Measurements from ENCODE around the gene SH3RF1.
A peak's percentile ranks its signal among the peaks of the same experiment; 100 is the strongest.

The SH3RF1 gene

DNA sequence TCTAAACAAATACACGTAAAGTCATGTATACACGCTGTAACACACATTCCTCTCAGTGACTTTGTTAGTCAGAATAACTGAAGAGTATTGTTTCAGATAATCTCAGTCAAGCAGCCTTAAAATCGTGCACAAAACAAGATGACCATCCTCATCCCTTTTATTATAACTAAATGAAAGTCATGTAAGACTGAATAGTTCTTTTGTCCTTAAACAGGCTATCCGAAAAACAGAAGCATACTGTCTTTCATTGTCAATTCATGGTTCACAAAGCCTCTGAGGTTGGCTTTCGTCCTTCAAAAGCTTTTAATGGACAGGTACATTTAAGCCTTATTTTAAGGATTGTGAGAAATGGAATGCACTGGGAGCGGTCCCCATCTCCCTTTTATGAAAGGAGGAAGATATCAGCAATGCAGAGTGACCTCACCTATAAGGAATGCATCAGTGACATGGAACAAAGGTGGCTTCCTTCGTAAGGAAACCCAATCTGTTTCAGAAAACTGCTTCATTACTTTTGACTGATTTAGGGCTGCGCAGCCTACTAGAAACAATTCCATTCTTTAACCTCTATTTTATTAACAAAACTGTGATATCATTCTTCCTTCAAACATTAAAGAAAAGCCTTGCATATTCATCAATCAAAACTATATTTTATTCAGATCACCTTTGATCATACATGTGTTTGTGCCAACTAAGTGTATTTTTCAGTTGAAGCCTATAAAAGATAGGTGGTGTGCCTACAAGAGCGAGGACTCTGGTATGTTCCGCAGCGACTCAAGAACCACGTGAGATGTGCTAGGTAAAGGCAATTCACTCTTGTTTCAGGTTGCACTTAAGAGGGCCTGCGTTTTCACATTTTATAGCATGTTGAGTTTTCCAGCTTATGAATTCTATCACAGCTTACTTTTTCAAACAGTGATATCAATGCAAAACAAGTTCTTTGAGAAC is 19.2 kb downstream of the SH3RF1 start:
- DNase-seq, result no peak

GRCh38 chr4:169250796-169251195 is 20.0 kb downstream of the SH3RF1 start:
- DNase-seq, result no peak

DNA sequence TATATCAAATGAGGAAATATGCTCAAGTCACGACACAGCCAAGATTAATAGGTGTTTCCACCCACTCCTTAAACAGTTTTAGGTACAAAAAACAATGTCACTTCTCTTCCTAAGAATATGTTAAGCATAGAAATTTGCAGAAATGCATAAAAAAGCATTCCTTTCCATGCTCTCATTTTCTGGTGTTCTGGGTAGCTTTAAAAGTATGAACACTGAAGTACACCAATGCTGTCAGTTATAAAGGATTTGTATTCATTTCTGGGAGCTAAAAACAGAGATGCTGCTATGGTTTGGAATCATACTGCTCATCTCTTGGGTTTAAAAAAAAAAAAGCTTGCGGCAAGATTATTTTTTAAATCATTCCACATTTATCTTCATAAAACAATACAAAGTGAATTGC is 20.8 kb downstream of the SH3RF1 start:
- no peak for DNase-seq

GRCh38 chr4:169249214-169249973 is 21.4 kb downstream of the SH3RF1 start:
- DNase-seq, result no peak

DNA sequence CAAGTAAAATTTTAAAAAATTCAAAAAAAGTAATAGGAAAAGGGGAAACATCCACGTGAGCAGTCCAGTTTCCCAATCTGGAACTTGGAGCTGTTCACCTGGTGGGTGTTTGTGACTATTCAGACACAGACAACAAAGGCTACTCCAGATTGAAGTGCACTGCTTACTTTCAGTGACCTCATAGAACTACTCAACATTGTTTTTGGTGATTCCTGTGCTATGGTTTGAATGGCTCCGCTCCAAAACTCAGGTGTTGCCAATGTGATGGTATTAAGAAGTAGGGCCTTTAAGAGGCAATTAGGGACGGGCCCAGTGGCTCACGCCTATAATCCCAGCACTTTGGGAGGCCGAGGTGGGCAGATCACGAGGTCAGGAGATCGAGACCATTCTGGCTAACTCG is 22.1 kb downstream of the SH3RF1 start:
- no peak for DNase-seq

- DNase-seq, result no peak
Measured at GRCh38 chr4:169246957-169247396, 23.8 kb downstream of the SH3RF1 start.

DNA sequence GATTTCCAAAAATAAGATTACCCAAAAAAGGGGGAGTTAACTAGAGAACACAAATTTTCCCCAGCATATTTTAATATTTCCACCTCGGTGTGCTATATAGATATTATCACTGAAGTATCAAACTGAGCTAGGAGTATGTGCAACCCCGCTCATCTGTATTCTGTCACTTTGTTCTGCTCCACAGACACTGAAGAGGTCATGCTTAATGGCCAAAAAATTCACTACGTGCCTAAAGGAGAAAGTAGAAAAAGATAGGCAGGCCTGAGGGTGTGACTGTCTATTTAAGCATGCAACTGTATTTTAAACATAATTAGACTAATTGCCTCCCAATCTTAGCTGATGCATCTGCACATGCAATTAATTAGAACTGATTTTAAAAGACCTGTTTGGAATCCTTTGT is 24.5 kb downstream of the SH3RF1 start:
- DNase-seq, result no peak

- DNase-seq, result peak; percentile 32 to 41
Measured at GRCh38 chr4:169245061-169245460, 25.7 kb downstream of the SH3RF1 start.

DNA sequence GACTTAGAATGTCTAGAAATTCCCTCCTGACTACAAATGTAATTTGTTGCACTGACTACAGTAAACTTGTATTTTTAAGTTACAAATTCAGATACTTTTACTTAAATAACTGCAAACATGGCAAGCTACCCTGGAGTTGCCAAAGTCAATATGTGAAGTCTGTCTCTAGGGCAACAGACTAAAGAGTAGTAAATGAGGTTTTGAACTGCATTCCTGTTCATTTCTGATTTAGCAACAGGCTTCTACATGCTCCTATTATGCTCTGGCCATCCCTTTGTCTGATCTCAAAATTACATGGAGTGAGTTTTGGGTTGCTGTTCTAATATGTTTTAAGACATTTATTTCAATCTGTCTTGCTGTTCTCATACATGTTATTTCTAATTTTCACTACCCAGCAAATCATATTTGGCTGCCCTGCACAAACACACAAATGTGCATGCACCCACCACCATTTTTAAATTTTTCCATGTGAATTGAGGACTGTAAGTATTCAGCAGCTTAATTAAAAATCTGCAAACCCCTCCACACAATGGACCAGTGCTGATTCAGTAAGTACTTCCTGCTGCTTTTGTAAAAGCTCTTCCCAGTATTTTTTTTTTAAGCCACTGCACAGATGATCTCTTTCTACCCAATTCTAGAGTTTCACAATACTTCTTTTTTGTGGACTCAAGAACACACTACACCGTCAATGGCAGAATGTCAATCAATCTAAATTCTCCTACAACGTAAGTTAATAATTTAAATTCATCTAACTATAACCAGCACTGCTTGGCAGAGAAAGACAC is 26.7 kb downstream of the SH3RF1 start:
- DNase-seq, result no peak

DNA sequence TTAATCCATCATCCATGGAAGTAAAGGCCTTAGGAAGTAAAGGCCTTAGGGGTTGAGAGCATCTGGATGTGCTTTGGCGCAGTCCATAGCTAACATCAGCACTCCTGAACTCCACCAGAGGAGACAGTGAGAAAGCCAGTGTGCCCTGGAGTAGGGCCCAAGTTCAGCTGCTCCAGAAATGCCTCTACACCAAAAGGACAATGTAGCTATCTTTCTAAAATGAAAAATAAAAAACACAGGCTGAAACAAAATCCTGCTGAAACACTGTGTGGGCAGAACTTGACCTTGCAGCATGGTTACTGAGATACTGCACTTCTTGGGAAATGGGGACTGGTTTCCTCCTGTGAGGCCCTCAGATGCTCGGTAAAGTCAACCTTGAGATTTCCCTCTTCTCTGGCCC is 29.3 kb downstream of the SH3RF1 start:
- no peak for DNase-seq

DNA sequence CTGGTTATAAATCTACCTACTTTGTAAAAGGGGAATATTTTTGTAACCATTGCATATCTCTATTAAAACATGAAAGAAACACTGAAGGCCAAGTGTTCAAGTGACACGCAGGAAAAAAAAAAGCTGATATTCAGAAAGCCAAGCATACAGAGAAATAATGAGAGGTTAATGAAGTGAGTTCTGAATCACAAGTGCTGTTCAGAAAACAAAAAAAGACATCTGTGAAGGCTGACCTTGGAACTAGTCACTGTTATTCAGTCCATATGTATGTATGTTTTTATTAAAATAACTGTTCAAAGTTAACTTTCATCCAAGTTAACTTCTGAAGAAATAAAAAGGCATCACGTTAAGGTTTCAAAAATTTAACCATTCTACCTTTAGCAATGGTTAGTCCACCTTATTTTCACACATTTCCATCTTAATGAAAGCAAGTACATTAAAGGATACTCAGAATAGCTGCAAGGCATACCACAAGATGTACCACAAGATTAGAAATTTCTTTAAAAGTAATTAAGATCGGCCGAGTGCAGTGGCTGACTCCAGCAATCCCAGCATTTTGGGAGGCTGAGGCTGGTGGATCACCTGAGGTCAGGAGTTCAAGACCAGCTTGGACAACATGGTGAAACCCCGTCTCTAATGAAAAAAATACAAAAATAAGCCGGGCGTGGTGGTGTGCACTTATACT is 31.4 kb downstream of the SH3RF1 start:
- no peak for DNase-seq

GRCh38 chr4:169238445-169238844 is 32.3 kb downstream of the SH3RF1 start:
- DNase-seq, result no peak

DNA sequence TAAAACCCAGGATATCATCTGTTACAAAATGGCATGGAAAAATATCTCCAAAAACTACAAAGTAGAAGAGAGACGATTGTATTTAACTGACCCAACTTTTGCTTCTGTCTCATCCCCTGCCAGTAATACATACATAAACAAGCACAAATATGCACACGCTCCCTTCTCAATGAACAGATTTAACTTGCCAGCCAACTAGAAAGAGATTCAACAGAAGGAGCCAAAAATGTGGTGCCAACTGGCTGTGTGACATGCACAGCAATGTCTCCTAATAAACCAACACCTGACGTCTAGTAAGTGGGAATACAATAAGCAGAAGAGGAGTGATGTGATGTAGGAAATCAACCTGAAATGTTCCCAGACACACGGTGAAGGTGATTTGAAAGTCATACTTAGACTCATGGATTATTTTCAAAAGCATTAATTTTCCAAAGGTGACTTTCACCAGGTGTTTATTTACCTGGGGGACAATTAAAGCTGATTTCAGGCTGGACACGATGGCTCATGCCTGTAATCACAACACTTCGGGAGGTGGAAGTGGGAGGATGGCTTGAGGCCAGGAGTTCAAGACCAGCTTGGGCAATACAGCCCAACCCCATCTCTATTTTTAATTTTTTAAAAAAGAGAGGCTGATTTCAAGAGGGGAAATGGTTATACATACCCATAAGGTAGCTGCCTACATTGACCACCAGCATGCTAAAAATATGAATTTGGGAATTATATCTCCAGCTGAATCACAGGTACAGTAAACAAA is 33.7 kb downstream of the SH3RF1 start:
- DNase-seq, result no peak

DNA sequence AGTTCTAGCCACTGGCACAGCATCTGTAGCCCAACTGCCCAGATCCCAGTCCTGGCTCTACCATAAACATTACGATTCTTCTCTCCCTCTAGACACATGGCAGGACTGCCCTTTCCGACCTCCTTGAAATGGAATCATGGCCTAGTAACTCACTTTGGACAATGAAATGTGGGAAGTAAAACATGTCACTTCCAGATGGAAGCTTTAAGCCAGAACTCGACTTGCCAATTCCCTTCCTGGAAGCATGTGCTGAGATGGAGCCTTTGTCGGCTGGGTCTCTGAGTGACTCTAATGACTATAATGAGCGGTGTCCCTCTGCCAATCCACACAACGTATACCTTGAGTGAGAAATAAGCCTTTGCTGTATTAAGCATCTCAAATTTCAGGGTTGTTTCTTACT is 34.7 kb downstream of the SH3RF1 start:
- no peak for DNase-seq

GRCh38 chr4:169234137-169234855 is 36.5 kb downstream of the SH3RF1 start:
- no peak for DNase-seq

DNA sequence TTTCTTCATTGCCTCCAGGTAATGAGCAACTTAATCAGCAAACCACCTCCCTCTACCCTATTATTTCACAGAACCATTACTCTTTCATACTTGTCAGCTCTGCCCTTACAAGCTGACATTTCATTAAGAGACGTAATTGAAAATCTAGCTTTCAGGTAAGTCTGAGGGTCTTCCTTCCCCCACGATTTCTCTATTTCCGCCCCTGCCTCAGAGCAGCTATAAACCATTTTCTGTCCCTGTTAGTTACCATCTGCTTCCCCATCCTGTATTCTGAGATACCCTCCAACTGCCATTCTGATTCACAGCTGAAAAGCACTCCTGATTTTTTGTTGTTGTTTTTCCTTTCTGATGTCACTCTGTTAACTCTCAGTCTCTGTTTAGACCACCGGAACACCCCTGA is 37.1 kb downstream of the SH3RF1 start:
- no peak for DNase-seq

DNA sequence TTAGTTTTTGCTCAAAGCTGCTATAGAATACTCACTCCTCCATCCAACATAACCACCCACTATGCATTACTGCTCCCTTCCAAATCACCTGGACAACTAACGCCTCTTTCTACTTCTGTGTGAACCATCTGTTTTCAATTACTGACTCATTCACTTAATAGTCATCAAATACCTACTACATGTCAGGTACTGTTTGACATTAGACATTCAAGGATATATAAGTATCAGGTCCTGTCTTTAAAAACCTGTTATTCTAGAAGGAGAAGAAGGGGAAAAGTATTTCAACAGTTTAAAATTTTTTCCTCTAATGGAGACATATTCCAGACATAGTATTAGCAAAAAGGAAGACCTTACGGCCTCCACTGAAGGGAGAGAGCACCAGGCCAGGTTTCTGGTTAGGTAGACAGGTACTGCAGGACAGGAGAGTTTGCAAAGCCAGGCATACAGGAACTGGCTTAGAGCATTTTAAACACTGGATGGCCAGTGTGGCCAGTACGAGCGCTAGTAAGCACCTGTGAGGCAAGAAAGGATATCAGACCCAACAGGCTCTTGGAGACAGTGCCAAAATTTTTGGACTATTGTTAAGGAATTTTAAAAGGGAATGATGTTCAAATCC is 39.0 kb downstream of the SH3RF1 start:
- DNase-seq, result no peak

- peak; percentile 32 to 54 for DNase-seq
Measured at GRCh38 chr4:169229571-169230028, 41.2 kb downstream of the SH3RF1 start.

GRCh38 chr4:169228076-169228475 is 42.7 kb downstream of the SH3RF1 start:
- DNase-seq, result no peak

DNA sequence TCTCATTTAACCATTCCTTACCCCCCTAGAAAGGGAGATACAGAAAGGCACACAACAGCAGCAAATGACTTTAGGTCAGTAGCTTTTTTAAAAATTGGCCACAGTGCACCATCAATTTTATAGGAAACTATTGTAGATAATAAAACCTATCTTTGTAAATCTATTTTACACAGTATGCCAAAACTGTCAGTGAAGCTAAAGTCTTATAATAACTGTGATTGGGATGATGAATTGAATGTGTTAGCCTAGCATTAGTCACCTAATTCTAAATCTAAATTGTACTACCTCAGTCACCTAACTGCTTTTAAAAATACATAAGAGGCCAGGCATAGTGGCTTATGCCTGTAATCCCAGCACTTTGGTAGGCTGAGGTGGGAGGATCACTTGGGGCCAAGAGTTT is 44.2 kb downstream of the SH3RF1 start:
- DNase-seq, result no peak

DNA sequence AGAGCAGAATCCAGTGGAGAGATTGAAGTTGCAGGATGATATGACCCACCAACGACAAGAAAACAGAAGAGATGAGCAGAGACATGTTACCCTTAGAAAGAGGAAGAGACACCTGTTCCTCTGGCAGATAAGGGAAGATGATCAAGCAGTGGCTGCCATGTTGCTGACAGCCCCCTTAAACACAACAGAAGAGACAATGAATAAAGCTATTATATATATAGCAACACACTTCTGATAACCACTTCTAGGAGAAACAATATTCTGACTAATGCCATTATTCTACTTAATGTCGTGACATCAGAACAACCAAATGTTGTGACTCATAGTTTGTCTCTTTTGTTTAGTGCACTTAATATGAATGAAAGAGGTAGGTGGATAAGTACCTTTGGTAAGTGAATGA is 44.9 kb downstream of the SH3RF1 start:
- DNase-seq, result no peak

Measured in inflammatory macrophage treated with lipopolysaccharide for 1 hour (primary cell).